OCI-LY3 (cell line): ENCODE results near the gene EXOC4.

Source experiments
- H2AFZ ChIP-seq: fragments of 200-600, 300-600 bp; shearing (Covaris generic); 2 replicates; pipeline ENCODE4 v1.6.0; 2014; ENCODE audit warnings: antibody characterized with exemption, low read depth, low read length
- H3K27ac ChIP-seq: fragments of 200-600, 300-600 bp; sonication (generic); 2 replicates; pipeline ENCODE4 v1.5.1; 2014; ENCODE audit warnings: mild to moderate bottlenecking, low read length, moderate library complexity, mixed read lengths
- H3K27me3 ChIP-seq: fragments of 200-600, 300-600 bp; sonication (generic); 2 replicates; pipeline ENCODE4 v1.6.1; 2014; ENCODE audit warnings: low read depth, low read length, mixed read lengths
- H3K36me3 ChIP-seq: fragments of 200-600, 300-600 bp; sonication (generic); replicated peaks from 2 replicates; pipeline ENCODE3; 2014; ENCODE audit warnings: low read depth, low read length, mixed read lengths
- H3K4me1 ChIP-seq: fragments of 300-600, 200-600 bp; sonication (generic); 2 replicates; pipeline ENCODE4 v1.6.1; 2014; ENCODE audit warnings: low read length, mixed read lengths
- H3K4me2 ChIP-seq: fragments of 200-600, 300-600 bp; sonication (generic); 2 replicates; pipeline ENCODE4 v1.6.1; 2014; ENCODE audit warnings: low read length, mixed read lengths
- H3K4me3 ChIP-seq: fragments of 300-600, 200-600 bp; sonication (generic); 2 replicates; pipeline ENCODE4 v1.5.1; 2014; ENCODE audit warnings: antibody characterized with exemption, mild to moderate bottlenecking, low read length, moderate library complexity
- H3K79me2 ChIP-seq: fragments of 300-600, 200-600 bp; shearing (Covaris generic); 2 replicates; pipeline ENCODE4 v1.6.1; 2014; ENCODE audit warnings: mild to moderate bottlenecking, low read length, mixed read lengths
- H3K9ac ChIP-seq: fragments of 300-600, 200-600 bp; shearing (Covaris generic); 2 replicates; pipeline ENCODE4 v1.6.0; 2014; ENCODE audit warnings: mild to moderate bottlenecking, low read length, moderate library complexity
- H3K9me3 ChIP-seq: fragments of 200-600, 300-600 bp; shearing (Covaris generic); 2 replicates; pipeline ENCODE4 v1.6.1; 2014; ENCODE audit warnings: low read length, mixed read lengths; ENCODE audit not compliant: insufficient read depth
- H4K20me1 ChIP-seq: fragments of 200-600, 300-600 bp; sonication (generic); 2 replicates; pipeline ENCODE4 v1.6.1; 2016; ENCODE audit warnings: low read length, mixed read lengths; ENCODE audit not compliant: insufficient read depth
- CTCF ChIP-seq: fragments of 200-600, 300-600 bp; sonication (generic); IDR thresholded peaks from 2 replicates; pipeline ENCODE4 v1.5.1; 2014; ENCODE audit warnings: antibody characterized with exemption, low read length, low read depth
- EZH2phosphoT487 ChIP-seq: fragments of 200-600 bp; shearing (Covaris generic); IDR thresholded peaks from 2 replicates; pipeline ENCODE4 v1.6.1; 2018; ENCODE audit warnings: antibody characterized with exemption, mixed run types, low read depth

The EXOC4 gene

GRCh38 chr7:133790911-133791310 is 538.0 kb downstream of the EXOC4 start:
- TF ChIP-seq EZH2phosphoT487 (no peak), CTCF (no peak)
- Histone ChIP-seq H3K9ac (no peak overlapping the region), H3K4me2 (no peak overlapping the region)

GRCh38 chr7:133794479-133794878 is 541.6 kb downstream of the EXOC4 start:
- no peaks in the 10 kb centered on the region for H3K79me2 ChIP-seq
- no peaks in the 10 kb centered on the region for H4K20me1 ChIP-seq
- H3K9ac ChIP-seq: no peak overlapping the region
- H3K27ac ChIP-seq: no peak overlapping the region
- H3K4me3 ChIP-seq: no peak overlapping the region
- TF ChIP-seq EZH2phosphoT487 (no peak), CTCF (no peak)
- no peaks in the 10 kb centered on the region for H3K9me3 ChIP-seq
- no peak overlapping the region for H3K4me2 ChIP-seq
- no peaks in the 10 kb centered on the region for H3K27me3 ChIP-seq
- H3K4me1 ChIP-seq: peaks cover 12% of the 10 kb centered on the region
- H2AFZ ChIP-seq: no peak overlapping the region
- no peaks in the 10 kb centered on the region for H3K36me3 ChIP-seq

More at GRCh38 chr7:133790911-133791310, 538.0 kb downstream of the EXOC4 start:
- no peaks in the 10 kb centered on the region for H3K79me2 ChIP-seq
- peaks cover 8% of the 10 kb centered on the region for H3K4me1 ChIP-seq
- H3K36me3 ChIP-seq: no peaks in the 10 kb centered on the region
- H2AFZ ChIP-seq: no peak overlapping the region
- no peaks in the 10 kb centered on the region for H3K9me3 ChIP-seq
- no peaks in the 10 kb centered on the region for H3K27me3 ChIP-seq
- H3K4me3 ChIP-seq: no peak overlapping the region
- no peak overlapping the region for H3K27ac ChIP-seq
- H4K20me1 ChIP-seq: no peaks in the 10 kb centered on the region

GRCh38 chr7:133795068-133795665 is 542.3 kb downstream of the EXOC4 start:
- Histone ChIP-seq H3K79me2 (no peaks in the 10 kb centered on the region), H2AFZ (no peak overlapping the region), H3K9ac (no peak overlapping the region), H3K27ac (no peak overlapping the region), H3K4me1 (peaks cover 12% of the 10 kb centered on the region), H3K9me3 (no peaks in the 10 kb centered on the region), H3K36me3 (no peaks in the 10 kb centered on the region), H4K20me1 (no peaks in the 10 kb centered on the region), H3K27me3 (no peaks in the 10 kb centered on the region), H3K4me3 (no peak overlapping the region), H3K4me2 (no peak overlapping the region)
- TF ChIP-seq EZH2phosphoT487: no peak
- TF ChIP-seq CTCF: no peak

GRCh38 chr7:133796782-133797745 is 544.2 kb downstream of the EXOC4 start:
- no peak for TF ChIP-seq EZH2phosphoT487
- TF ChIP-seq CTCF: no peak
- Histone ChIP-seq H3K4me2 (no peak overlapping the region), H3K27ac (no peak overlapping the region)

More at GRCh38 chr7:133796782-133797745, 544.2 kb downstream of the EXOC4 start:
- Histone ChIP-seq H4K20me1 (no peaks in the 10 kb centered on the region), H3K79me2 (no peaks in the 10 kb centered on the region), H3K4me1 (peaks cover 12% of the 10 kb centered on the region), H3K36me3 (no peaks in the 10 kb centered on the region), H3K9ac (no peak overlapping the region), H2AFZ (no peak overlapping the region), H3K27me3 (no peaks in the 10 kb centered on the region), H3K4me3 (no peak overlapping the region), H3K9me3 (no peaks in the 10 kb centered on the region)
